ENCODE measurements around the gene EHD3.

Gene EHD3

GRCh38 chr2:31213601-31214443, 20.1 kb upstream of the EHD3 start:
- DNase-seq = no peak

GRCh38 chr2:31214444-31214915, 19.5 kb upstream of the EHD3 start:
- DNase-seq = no peak

GRCh38 chr2:31216734-31217133, 17.2 kb upstream of the EHD3 start:
- DNase-seq = no peak

- DNase-seq = no peak
Measured at GRCh38 chr2:31217465-31218200, 16.3 kb upstream of the EHD3 start, which contains the start of gene CAPN14. CAPN14 (minus strand) TSS chr2:31217515; CDS start chr2:31205447, 12,068 bp downstream.

GRCh38 chr2:31219131-31219969, 14.6 kb upstream of the EHD3 start:
- no peak for DNase-seq

GRCh38 chr2:31221544-31221943, 12.4 kb upstream of the EHD3 start:
- no peak for DNase-seq

GRCh38 chr2:31222071-31222470, 11.9 kb upstream of the EHD3 start:
- no peak for DNase-seq

- no peak for DNase-seq
Measured at GRCh38 chr2:31223026-31223425, 10.9 kb upstream of the EHD3 start.

GRCh38 chr2:31223749-31224148, 10.2 kb upstream of the EHD3 start:
- no peak for DNase-seq

- DNase-seq = no peak
Measured at GRCh38 chr2:31226266-31226665, 7.7 kb upstream of the EHD3 start.

- no peak for DNase-seq
Measured at GRCh38 chr2:31227110-31227509, 6.8 kb upstream of the EHD3 start.

GRCh38 chr2:31227711-31228125, 6.2 kb upstream of the EHD3 start:
- no peak for DNase-seq

GRCh38 chr2:31228717-31229116, 5.2 kb upstream of the EHD3 start:
- no peak for DNase-seq

GRCh38 chr2:31230751-31231150, 3.2 kb upstream of the EHD3 start:
- no peak for DNase-seq

- DNase-seq = no peak
Measured at GRCh38 chr2:31231571-31232302, 2.2 kb upstream of the EHD3 start.

- no peak for DNase-seq
Measured at GRCh38 chr2:31232586-31232985, 1.4 kb upstream of the EHD3 start.

- no peak for DNase-seq
Measured at GRCh38 chr2:31233231-31233630, 721 bp upstream of the EHD3 start.

GRCh38 chr2:31234683-31235503, 941 bp downstream of the EHD3 start:
- DNase-seq = no peak

- no peak for DNase-seq
Measured at GRCh38 chr2:31235504-31235902, 1.6 kb downstream of the EHD3 start.

GRCh38 chr2:31236433-31237205, 2.7 kb downstream of the EHD3 start:
- no peak for DNase-seq

Measured in activated effector memory CD4-positive, alpha-beta T cell treated with anti-CD3 and anti-CD28 coated beads, Interleukin-2, amount 50 U/mL, for 16 hours (primary cell).